ENCODE data around the gene LPIN2. TPM values are rescaled to one million over a fixed set of nuclear protein-coding genes. Genes with fewer than 3 reads are reported as not detected.
"Not testable (repeated sequence)": the region's sequence is repeated elsewhere in the genome, so short reads cannot be mapped to it uniquely, and the experiment has no call there.

The LPIN2 gene
- 10 to 100 TPM; 19.4 to 30.4 (median 28.4) TPM for polyA plus RNA-seq (ENCODE audit: insufficient read depth in 1 of 5, insufficient read length in 5 of 5, low replicate concordance in 1 of 5)
- long read RNA-seq, donor 1, transcript LPIN2-203 (5 exons, 936 nt): major isoform, 5 of 5 reads
- long read RNA-seq, donor 1, partial matches to known transcripts: 0 of 5 reads
- long read RNA-seq, donor 1, other reads (novel, unspliced or antisense): 0 of 5 reads
- long read RNA-seq, donor 2, partial matches to known transcripts: 0 of 1 reads
- long read RNA-seq, donor 2, other reads (novel, unspliced or antisense): 0 of 1 reads
- long read RNA-seq, donor 3, partial matches to known transcripts: 0 of 1 reads
- long read RNA-seq, donor 3, other reads (novel, unspliced or antisense): 0 of 1 reads
- long read RNA-seq, donor 4, partial matches to known transcripts: 0 of 1 reads
- long read RNA-seq, donor 4, other reads (novel, unspliced or antisense): 0 of 1 reads
- long read RNA-seq, donor 5, transcript LPIN2-203 (5 exons, 936 nt): major isoform, 6 of 6 reads
- long read RNA-seq, donor 5, partial matches to known transcripts: 0 of 6 reads
- long read RNA-seq, donor 5, other reads (novel, unspliced or antisense): 0 of 6 reads
- long read RNA-seq, donor 6, partial matches to known transcripts: 0 of 2 reads
- long read RNA-seq, donor 6, other reads (novel, unspliced or antisense): 0 of 2 reads
- long read RNA-seq, donor 7, partial matches to known transcripts: 0 of 1 reads
- long read RNA-seq, donor 7, other reads (novel, unspliced or antisense): 0 of 1 reads
- long read RNA-seq, donor 8, partial matches to known transcripts: 0 of 1 reads
- long read RNA-seq, donor 8, other reads (novel, unspliced or antisense): 0 of 1 reads

- DNase-seq: peak; percentile 98 to 99
Measured at GRCh38 chr18:3013024-3013804, at the start of gene LPIN2. TSS of gene LPIN2 (minus strand) at chr18:3013144. CDS start at chr18:2960840, 52,304 bp downstream.

- DNase-seq: no peak
Measured at GRCh38 chr18:3061581-3062312, 48.8 kb upstream of the LPIN2 start.

- no peak for DNase-seq
Measured at GRCh38 chr18:3060667-3061580, 48.0 kb upstream of the LPIN2 start.

GRCh38 chr18:3059272-3059671, 46.3 kb upstream of the LPIN2 start:
- no peak for DNase-seq

GRCh38 chr18:3058328-3059191, 45.6 kb upstream of the LPIN2 start:
- DNase-seq: no peak

- DNase-seq: no peak
Measured at GRCh38 chr18:3057526-3057925, 44.6 kb upstream of the LPIN2 start.

- DNase-seq: no peak
Measured at GRCh38 chr18:3056311-3056710, 43.4 kb upstream of the LPIN2 start.

- DNase-seq: no peak
Measured at GRCh38 chr18:3055816-3056215, 42.9 kb upstream of the LPIN2 start.

GRCh38 chr18:3055186-3055728, 42.3 kb upstream of the LPIN2 start:
- no peak for DNase-seq

GRCh38 chr18:3054780-3055179, 41.8 kb upstream of the LPIN2 start:
- no peak for DNase-seq

- no peak for DNase-seq
Measured at GRCh38 chr18:3054214-3054613, 41.3 kb upstream of the LPIN2 start.

GRCh38 chr18:3053081-3053480, 40.1 kb upstream of the LPIN2 start:
- no peak for DNase-seq

- DNase-seq: no peak
Measured at GRCh38 chr18:3052411-3052758, 39.4 kb upstream of the LPIN2 start.

- DNase-seq: no peak
Measured at GRCh38 chr18:3051718-3052410, 38.9 kb upstream of the LPIN2 start.

- not testable (repeated sequence) for DNase-seq
Measured at GRCh38 chr18:3049897-3050454, 37.0 kb upstream of the LPIN2 start.

GRCh38 chr18:3048820-3049349, 35.9 kb upstream of the LPIN2 start:
- DNase-seq: no peak

- no peak for DNase-seq
Measured at GRCh38 chr18:3048121-3048520, 35.2 kb upstream of the LPIN2 start.
